HepG2 (cell line): Measurements from ENCODE around the gene ANKRD12. TPM values are rescaled to one million over a fixed set of nuclear protein-coding genes. Genes with fewer than 3 reads are reported as not detected.

Experiments used
- BCL6 ChIP-seq: IDR thresholded peaks from 2 replicates; pipeline ENCODE4 v1.6.1; 2016; ENCODE audit warnings: missing genetic modification reagents, missing compliant biosample characterization
- CCAR2 ChIP-seq: fragments of 200-400 bp; formaldehyde crosslinking; optimal IDR thresholded peaks from 2 replicates; pipeline ENCODE3; 2018; ENCODE audit warnings: low read depth, mild to moderate bottlenecking, low read length, moderate library complexity
- CEBPB ChIP-seq: IDR thresholded peaks from 2 replicates; pipeline ENCODE4 v1.6.1; 2011; ENCODE audit warnings: low read depth, low read length, improper control_type of control experiment, borderline replicate concordance
- FOXA3 ChIP-seq: IDR thresholded peaks from 2 replicates; pipeline ENCODE4 v1.6.1; 2016; ENCODE audit warnings: missing genetic modification reagents, missing compliant biosample characterization
- HMGA1 ChIP-seq: sonication (generic); formaldehyde crosslinking; conservative IDR thresholded peaks from 2 replicates; pipeline ENCODE4 v1.4.0; 2020; ENCODE audit warnings: missing genetic modification reagents
- JDP2 ChIP-seq: sonication (generic); formaldehyde crosslinking; IDR thresholded peaks from 2 replicates; pipeline ENCODE4 v1.8.1; 2022; ENCODE audit warnings: missing genetic modification reagents, borderline replicate concordance
- MIXL1 ChIP-seq: IDR thresholded peaks from 2 replicates; pipeline ENCODE4 v1.6.1; 2016
- NR2F6 ChIP-seq, 2 experiments: IDR thresholded peaks; 2 replicates each; pipeline ENCODE4 v1.6.1; 2016; ENCODE audit warnings: antibody characterized with exemption in 1 of 2, mild to moderate bottlenecking in 1 of 2
- PCBP2 ChIP-seq: fragments of 200-400 bp; formaldehyde crosslinking; optimal IDR thresholded peaks from 2 replicates; pipeline ENCODE3; 2018; ENCODE audit warnings: low read length, low read depth; ENCODE audit not compliant: poor library complexity, severe bottlenecking
- SATB2 ChIP-seq: sonication (generic); formaldehyde crosslinking; IDR thresholded peaks from 2 replicates; pipeline ENCODE4 v1.5.0; 2020; ENCODE audit warnings: missing genetic modification reagents
- SNRNP70 ChIP-seq: fragments of 200-400 bp; formaldehyde crosslinking; IDR thresholded peaks from 2 replicates; pipeline ENCODE4 v1.6.1; 2017; ENCODE audit warnings: mild to moderate bottlenecking, low read depth, low read length, moderate library complexity
- SOX6 ChIP-seq, 2 experiments: fragments of 450-650 bp in 1 of 2; sonication (generic) in 1 of 2; formaldehyde crosslinking in 1 of 2; IDR thresholded peaks; 2 replicates each; pipeline versions ENCODE4 v1.4.0 to v1.6.1; 2017 to 2020; ENCODE audit warnings: antibody characterized with exemption in 1 of 2, mild to moderate bottlenecking in 1 of 2, missing genetic modification reagents in 1 of 2
- TBL1XR1 ChIP-seq: fragments of 150-350 bp; IDR thresholded peaks from 2 replicates; pipeline ENCODE4 v1.6.1; 2014; ENCODE audit warnings: borderline replicate concordance, low read length; ENCODE audit not compliant: partially characterized antibody
- ZFP36 ChIP-seq: fragments of 150-350 bp; IDR thresholded peaks from 2 replicates; pipeline ENCODE4 v1.6.1; 2018; ENCODE audit warnings: borderline replicate concordance, low read length, low read depth; ENCODE audit not compliant: partially characterized antibody
- ZFY ChIP-seq: sonication (generic); formaldehyde crosslinking; IDR thresholded peaks from 2 replicates; pipeline ENCODE4 v1.4.0; 2020; ENCODE audit warnings: missing genetic modification reagents
- ZNF12 ChIP-seq: sonication (generic); formaldehyde crosslinking; IDR thresholded peaks from 2 replicates; pipeline ENCODE4 v1.5.0; 2020; ENCODE audit warnings: missing genetic modification reagents
- ZNF264 ChIP-seq: sonication (generic); formaldehyde crosslinking; IDR thresholded peaks from 2 replicates; pipeline ENCODE4 v1.4.0; 2020; ENCODE audit warnings: missing genetic modification reagents
- ZNF331 ChIP-seq: sonication (generic); formaldehyde crosslinking; IDR thresholded peaks from 2 replicates; pipeline ENCODE4 v1.4.0; 2020; ENCODE audit warnings: missing genetic modification reagents
- ZNF83 ChIP-seq: sonication (generic); formaldehyde crosslinking; IDR thresholded peaks from 2 replicates; pipeline ENCODE4 v1.4.0; 2020; ENCODE audit warnings: missing genetic modification reagents, mild to moderate bottlenecking, borderline replicate concordance
- polyA plus RNA-seq, 8 experiments: library from polyadenylated mRNA; depleted of rRNA in 3 of 8; stranded (reverse) in 7 of 8; unstranded in 1 of 8; fragments of >200 nt; fragmentation: Illumina TruSeq in 4 of 8; extraction: Trizol in 4 of 8; gene quantifications; 2 replicates each; pipeline versions ENCODE4 v1.2.1 to v1.2.3, GENCODE V29; 2011 to 2016; ENCODE audit warnings: low read depth in 4 of 8, missing spikeins in 1 of 8, mixed read lengths in 1 of 8; ENCODE audit not compliant: insufficient read depth in 1 of 8
- total RNA-seq, 5 experiments: library from RNA; depleted of rRNA; stranded (reverse); fragments of >200 nt; fragmentation: Illumina TruSeq; extraction: Trizol; gene quantifications; 2 replicates each; pipeline ENCODE4 v1.2.3, GENCODE V29; 2016; ENCODE audit warnings: low read depth in 1 of 5
- TF ChIP-seq, protein P1 (sequence below): IDR thresholded peaks from 2 replicates; pipeline ENCODE4 v1.6.1; 2016; ENCODE audit warnings: missing genetic modification reagents, missing compliant biosample characterization
- TF ChIP-seq, protein P2 (sequence below): sonication (generic); formaldehyde crosslinking; IDR thresholded peaks from 2 replicates; pipeline ENCODE4 v1.8.1; 2023; ENCODE audit warnings: mild to moderate bottlenecking, missing genetic modification reagents, borderline replicate concordance
- TF ChIP-seq, protein P3 (sequence below): sonication (generic); formaldehyde crosslinking; IDR thresholded peaks from 2 replicates; pipeline ENCODE4 v1.4.0; 2020; ENCODE audit warnings: missing genetic modification reagents, borderline replicate concordance
- TF ChIP-seq, protein P4 (sequence below): sonication (generic); formaldehyde crosslinking; IDR thresholded peaks from 2 replicates; pipeline ENCODE4 v1.4.0; 2020; ENCODE audit warnings: low read depth, missing genetic modification reagents
- TF ChIP-seq, protein P5 (sequence below): sonication (generic); formaldehyde crosslinking; IDR thresholded peaks from 2 replicates; pipeline ENCODE4 v1.4.0; 2020; ENCODE audit warnings: missing genetic modification reagents; ENCODE audit errors: not compliant biosample characterization

Gene ANKRD12
- total and polyA plus RNA-seq, 2 of the 13 experiments (the other 11 are each of a cell fraction or from before 2014, with no cell fraction given): 6.0 to 23.2 TPM

DNA sequence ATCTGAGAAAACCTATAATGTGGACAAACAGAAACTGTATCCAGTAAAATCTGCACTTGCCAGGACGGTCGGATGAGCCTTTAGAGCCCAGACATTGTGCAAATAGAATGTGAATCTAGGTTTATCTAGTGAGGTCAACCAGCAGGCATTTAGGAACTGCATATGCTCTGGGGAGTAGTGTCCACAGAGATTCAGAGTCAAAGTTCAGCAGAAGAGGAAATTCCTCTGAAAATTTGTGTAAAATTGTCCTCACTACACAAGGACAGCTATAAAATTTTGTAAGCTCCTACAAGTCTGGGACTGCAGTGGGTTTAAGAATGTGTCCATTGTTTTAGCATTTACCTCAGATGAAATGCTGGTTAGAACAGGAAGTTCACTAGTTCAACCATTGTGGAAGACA lies 43.9 kb upstream of the ANKRD12 start (continued):
- TF ChIP-seq ZNF331 (CRISPR knock-in tag) (peak; percentile 83), ZFY (no peak), PCBP2 (no peak), ZNF83 (CRISPR knock-in tag) (no peak), CEBPB (peak; percentile 61; the same call in 1 of the 2 replicates), FOXA3 (CRISPR knock-in tag) (peak; percentile 88), TBL1XR1 (peak; percentile 69), ZNF12 (CRISPR knock-in tag) (0 out of 2 replicates have a peak, but pooled peaks have one; percentile 22), SNRNP70 (no peak), JDP2 (CRISPR knock-in tag) (no peak), SOX6 (IDR thresholded peaks at IDR 0.05) (no peak), SOX6 (CRISPR knock-in tag; IDR thresholded peaks at IDR 0.05) (peak; percentile 85), SATB2 (CRISPR knock-in tag) (no peak), ZNF264 (no peak), MIXL1 (CRISPR knock-in tag) (peak; percentile 76), BCL6 (peak; percentile 94), ZFP36 (no peak), HMGA1 (CRISPR knock-in tag) (no peak), CCAR2 (no peak), NR2F6 (IDR thresholded peaks at IDR 0.05) (peak; percentile 84), NR2F6 (CRISPR knock-in tag; IDR thresholded peaks at IDR 0.05) (peak; percentile 68)
- TF ChIP-seq, protein P1, sequence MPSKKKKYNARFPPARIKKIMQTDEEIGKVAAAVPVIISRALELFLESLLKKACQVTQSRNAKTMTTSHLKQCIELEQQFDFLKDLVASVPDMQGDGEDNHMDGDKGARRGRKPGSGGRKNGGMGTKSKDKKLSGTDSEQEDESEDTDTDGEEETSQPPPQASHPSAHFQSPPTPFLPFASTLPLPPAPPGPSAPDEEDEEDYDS: peak; percentile 19; the same call in 1 of the 2 replicates
- TF ChIP-seq, protein P2, sequence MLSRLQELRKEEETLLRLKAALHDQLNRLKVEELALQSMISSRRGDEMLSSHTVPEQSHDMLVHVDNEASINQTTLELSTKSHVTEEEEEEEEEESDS: no peak
- TF ChIP-seq, protein P3, sequence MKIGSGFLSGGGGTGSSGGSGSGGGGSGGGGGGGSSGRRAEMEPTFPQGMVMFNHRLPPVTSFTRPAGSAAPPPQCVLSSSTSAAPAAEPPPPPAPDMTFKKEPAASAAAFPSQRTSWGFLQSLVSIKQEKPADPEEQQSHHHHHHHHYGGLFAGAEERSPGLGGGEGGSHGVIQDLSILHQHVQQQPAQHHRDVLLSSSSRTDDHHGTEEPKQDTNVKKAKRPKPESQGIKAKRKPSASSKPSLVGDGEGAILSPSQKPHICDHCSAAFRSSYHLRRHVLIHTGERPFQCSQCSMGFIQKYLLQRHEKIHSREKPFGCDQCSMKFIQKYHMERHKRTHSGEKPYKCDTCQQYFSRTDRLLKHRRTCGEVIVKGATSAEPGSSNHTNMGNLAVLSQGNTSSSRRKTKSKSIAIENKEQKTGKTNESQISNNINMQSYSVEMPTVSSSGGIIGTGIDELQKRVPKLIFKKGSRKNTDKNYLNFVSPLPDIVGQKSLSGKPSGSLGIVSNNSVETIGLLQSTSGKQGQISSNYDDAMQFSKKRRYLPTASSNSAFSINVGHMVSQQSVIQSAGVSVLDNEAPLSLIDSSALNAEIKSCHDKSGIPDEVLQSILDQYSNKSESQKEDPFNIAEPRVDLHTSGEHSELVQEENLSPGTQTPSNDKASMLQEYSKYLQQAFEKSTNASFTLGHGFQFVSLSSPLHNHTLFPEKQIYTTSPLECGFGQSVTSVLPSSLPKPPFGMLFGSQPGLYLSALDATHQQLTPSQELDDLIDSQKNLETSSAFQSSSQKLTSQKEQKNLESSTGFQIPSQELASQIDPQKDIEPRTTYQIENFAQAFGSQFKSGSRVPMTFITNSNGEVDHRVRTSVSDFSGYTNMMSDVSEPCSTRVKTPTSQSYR: 0 out of 2 replicates have a peak, but pooled peaks have one; percentile 28
- TF ChIP-seq, protein P4, sequence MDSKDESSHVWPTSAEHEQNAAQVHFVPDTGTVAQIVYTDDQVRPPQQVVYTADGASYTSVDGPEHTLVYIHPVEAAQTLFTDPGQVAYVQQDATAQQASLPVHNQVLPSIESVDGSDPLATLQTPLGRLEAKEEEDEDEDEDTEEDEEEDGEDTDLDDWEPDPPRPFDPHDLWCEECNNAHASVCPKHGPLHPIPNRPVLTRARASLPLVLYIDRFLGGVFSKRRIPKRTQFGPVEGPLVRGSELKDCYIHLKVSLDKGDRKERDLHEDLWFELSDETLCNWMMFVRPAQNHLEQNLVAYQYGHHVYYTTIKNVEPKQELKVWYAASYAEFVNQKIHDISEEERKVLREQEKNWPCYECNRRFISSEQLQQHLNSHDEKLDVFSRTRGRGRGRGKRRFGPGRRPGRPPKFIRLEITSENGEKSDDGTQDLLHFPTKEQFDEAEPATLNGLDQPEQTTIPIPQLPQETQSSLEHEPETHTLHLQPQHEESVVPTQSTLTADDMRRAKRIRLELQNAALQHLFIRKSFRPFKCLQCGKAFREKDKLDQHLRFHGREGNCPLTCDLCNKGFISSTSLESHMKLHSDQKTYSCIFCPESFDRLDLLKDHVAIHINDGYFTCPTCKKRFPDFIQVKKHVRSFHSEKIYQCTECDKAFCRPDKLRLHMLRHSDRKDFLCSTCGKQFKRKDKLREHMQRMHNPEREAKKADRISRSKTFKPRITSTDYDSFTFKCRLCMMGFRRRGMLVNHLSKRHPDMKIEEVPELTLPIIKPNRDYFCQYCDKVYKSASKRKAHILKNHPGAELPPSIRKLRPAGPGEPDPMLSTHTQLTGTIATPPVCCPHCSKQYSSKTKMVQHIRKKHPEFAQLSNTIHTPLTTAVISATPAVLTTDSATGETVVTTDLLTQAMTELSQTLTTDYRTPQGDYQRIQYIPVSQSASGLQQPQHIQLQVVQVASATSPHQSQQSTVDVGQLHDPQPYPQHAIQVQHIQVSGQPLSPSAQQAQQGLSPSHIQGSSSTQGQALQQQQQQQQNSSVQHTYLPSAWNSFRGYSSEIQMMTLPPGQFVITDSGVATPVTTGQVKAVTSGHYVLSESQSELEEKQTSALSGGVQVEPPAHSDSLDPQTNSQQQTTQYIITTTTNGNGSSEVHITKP (CRISPR knock-in tag): peak; percentile 74; the same call in 1 of the 2 replicates
- TF ChIP-seq, protein P5, sequence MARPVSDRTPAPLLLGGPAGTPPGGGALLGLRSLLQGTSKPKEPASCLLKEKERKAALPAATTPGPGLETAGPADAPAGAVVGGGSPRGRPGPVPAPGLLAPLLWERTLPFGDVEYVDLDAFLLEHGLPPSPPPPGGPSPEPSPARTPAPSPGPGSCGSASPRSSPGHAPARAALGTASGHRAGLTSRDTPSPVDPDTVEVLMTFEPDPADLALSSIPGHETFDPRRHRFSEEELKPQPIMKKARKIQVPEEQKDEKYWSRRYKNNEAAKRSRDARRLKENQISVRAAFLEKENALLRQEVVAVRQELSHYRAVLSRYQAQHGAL (CRISPR knock-in tag): no peak
